ENCODE measurements around the gene BCO2.

Gene BCO2

DNA sequence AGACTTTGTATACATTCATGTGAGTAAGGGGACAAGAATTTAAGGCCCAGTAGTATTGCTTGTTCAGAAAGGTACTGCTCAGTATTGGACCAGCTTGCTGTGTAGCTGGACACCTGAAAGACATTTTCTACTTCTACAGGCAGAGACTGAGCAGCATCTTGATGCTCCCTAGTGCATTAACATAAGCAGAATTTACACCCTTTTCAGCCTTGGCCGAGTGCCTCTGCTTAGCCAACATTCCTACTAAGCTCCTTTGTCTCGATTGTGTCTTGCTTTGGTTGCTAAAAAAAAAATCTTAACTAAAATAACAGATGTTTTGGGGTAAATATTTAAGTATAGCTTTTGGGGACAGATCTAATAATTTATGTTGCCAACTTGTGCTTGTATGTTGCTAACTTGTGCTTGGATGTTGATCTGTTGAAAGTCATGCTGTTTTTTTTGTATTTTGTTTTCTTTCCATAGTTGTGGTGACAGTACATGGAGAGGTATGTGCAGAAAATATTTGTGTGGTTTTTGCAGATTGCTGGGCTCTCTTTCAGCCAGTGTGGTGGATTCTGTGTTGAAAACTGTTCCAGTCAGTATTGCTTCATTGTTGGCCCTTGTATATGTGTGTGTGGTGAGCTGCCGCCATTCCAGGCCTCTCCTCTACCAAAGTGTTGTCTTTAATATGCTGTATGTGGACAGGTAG, 54.6 kb downstream of the BCO2 start:
- H3K4me3 ChIP-seq (ENCODE audit: low read length), result no peak overlapping the region
- TF ChIP-seq ZNF274 (IDR thresholded peaks at IDR 0.05; ENCODE audit: low read depth, low read length), result no peak

DNA sequence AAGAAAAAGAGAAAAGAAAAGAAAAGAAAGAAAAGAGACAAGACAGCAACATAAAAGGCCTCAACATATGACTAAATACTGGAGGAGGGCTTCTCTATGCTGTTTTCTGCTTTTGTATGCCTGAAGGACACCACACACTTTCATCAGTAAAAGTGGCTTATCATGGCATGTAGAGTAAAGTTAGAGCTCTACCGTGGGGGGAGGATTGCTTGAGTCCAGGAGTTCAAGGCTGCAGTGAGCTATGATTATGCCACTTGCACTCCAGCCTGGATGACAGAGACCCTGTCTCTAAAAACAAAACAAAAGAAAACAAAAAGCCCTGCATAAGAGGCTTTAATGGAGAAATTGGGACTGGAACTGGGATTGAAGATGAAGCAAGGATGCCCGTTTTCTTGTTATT, 56.6 kb downstream of the BCO2 start:
- TF ChIP-seq ZNF274 (IDR thresholded peaks at IDR 0.05; ENCODE audit: low read depth, low read length), result no peak
- H3K4me3 ChIP-seq (ENCODE audit: low read length), result no peak overlapping the region

DNA sequence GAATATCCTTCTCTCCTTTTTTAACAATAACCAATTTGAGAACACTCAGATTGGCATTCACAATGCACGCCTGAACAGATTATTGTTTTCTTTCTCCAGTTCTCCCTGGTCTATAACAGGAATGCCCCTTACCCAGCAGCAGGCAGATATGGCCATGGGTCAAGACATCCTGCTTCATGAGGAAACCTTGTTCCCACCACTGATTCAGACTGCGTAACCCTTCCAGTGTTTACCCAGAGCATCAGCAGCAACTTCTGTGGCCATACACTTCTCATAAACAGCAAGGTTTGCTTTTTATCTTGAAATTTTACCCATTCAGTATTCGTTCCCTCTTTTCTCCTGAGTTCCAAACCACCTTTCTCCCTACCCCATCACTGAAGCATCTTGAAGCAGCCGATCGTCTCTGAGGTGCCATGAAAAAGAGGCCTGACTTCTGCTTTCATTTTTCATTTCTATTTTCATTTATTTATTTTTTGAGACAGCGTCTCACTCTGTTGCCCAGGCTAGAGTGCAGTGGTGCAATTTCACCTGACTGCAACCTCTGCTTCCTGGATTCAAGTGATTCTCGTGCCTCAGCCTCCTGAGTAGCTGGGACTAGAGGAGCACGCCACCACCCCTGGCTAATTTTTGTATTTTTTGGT, 60.6 kb downstream of the BCO2 start:
- TF ChIP-seq ZNF274 (IDR thresholded peaks at IDR 0.05; ENCODE audit: low read depth, low read length), result no peak
- H3K4me3 ChIP-seq (ENCODE audit: low read length), result no peak overlapping the region

DNA sequence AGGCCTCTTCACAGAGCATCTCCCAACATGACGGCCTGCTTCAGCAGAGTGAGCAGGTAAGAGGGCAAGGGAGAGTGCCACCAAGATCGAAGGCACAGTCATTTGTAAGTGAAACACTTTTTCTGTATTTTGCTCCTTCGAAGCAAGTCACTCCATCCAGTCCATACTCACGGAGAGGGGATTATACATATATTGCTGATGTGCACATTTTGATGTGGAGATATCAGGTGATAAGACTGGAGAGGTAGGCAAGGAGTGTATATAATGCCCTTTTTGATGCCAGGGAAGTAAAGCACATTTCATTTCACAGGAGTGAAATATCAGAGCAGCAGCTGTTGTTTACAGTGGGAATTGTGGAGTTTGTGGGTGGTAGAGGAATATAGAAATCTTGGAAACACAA, 62.1 kb downstream of the BCO2 start:
- no peak overlapping the region for H3K4me3 ChIP-seq (ENCODE audit: low read length)
- TF ChIP-seq ZNF274 (IDR thresholded peaks at IDR 0.05; ENCODE audit: low read depth, low read length), result no peak

DNA sequence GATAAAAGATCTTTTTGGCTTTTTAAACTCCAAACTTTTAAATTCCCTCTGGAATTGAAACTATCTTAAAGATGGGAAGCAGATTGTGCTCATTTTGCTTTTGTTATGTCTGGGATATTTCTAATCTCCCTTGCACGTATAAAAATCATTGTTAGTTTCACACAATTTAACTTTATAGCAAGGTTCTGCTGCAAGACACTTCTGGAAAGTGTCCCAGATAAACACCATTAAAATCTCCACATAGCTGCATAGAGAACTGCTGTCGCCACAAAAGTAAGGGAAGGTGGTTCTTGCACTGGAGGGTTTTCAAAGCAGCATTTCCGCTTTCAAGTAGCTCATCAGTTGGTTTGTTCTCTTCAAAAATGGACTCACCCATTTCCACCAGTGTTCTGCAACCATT, 62.7 kb downstream of the BCO2 start:
- TF ChIP-seq ZNF274 (IDR thresholded peaks at IDR 0.05; ENCODE audit: low read depth, low read length), result no peak
- no peak overlapping the region for H3K4me3 ChIP-seq (ENCODE audit: low read length)

DNA sequence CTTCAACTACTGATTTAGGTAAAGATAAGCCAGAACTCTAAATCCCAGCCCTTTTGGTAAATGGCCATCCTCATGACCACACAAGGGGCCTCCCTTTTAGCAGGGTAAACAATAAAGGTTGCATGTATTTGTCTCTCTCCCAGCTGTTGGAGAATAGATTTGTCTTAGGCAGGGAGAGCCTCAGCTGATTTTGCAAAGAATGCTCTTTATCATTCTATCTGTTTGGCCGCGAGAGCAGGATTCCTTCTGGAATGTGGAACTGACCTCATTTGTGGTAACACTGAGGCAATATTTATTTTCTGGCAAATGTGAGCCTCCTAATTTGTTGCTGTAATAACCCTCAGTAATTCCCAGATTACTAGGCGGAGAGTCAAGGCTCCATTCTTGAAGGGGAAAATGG, 66.2 kb downstream of the BCO2 start:
- H3K4me3 ChIP-seq (ENCODE audit: low read length), result no peak overlapping the region
- no peak for TF ChIP-seq ZNF274 (IDR thresholded peaks at IDR 0.05; ENCODE audit: low read depth, low read length)

DNA sequence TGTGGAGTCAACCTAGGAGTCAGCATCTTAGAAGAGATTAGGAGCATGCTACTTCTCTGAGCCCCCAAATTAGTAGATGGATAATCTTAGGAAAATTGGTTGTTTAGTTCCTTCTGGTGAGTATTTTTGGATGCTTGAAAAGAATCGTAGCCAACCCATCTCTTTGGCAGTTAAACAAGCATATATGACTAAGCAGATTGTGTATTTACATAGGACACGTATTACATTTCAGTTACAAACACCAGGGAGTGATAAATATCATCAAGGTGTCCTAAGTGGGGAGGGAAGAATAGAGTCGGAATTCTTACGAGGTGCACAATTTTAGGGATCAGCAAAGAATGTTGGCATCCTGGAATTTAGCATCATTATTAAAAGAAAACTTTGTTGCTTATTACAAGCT, 71.9 kb downstream of the BCO2 start:
- TF ChIP-seq ZNF274 (IDR thresholded peaks at IDR 0.05; ENCODE audit: low read depth, low read length), result no peak
- no peak overlapping the region for H3K4me3 ChIP-seq (ENCODE audit: low read length)

DNA sequence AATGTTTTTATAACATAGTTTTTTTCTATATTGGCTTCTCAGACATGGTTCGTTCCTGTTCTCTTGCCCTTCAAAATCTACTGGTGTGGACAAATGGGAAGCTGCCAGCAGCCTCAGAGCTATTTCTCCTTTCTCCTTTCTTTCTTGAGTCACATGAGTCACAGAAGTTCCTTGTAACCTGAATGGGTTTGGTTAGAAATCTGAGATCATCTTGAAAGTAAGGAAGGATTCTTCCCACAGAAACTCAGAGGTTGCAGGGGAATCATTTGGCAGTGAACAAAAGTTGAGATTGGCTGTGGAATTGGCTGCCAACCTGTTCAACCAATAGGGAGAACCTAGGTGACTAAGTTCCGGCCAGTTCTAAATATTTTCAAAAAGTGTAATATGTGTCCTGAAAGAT, 72.9 kb downstream of the BCO2 start:
- TF ChIP-seq ZNF274 (IDR thresholded peaks at IDR 0.05; ENCODE audit: low read depth, low read length), result no peak
- H3K4me3 ChIP-seq (ENCODE audit: low read length), result no peak overlapping the region

DNA sequence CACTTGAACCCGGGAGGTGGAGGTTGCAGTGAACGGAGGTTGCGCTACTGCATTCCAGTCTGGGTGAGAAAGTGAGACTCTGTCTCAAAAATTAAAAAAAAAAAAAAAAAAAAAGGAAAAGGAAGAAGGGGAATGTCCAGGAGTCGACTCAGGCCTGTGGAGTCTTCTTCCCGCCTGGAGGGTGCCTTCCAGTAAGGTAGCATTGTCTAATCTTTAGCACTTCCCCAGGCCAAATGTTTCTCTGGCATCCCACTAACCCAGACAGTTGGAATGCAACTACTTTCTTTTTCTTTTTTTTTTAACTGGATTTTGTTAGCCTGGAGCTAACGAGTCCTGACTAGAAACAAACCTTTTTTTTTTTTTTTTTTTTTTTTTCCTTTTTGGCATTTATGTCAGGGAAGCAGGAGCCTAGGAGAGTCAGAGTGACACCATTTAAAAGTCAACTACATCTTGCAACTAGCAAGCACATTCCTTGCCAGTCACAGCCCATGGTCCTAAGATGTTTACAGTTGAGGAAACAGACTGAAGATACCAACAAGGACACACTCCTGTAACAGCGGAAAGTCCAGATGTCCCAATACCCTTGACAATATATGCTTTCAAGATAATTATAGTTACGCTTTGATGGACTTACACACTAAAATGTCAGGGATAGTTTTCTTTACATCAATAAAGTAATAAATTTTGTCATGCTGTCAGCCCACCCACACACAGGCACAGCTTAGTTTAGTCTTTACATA, 74.7 kb downstream of the BCO2 start:
- H3K4me3 ChIP-seq (ENCODE audit: low read length), result no peak overlapping the region
- no peak for TF ChIP-seq ZNF274 (IDR thresholded peaks at IDR 0.05; ENCODE audit: low read depth, low read length)

DNA sequence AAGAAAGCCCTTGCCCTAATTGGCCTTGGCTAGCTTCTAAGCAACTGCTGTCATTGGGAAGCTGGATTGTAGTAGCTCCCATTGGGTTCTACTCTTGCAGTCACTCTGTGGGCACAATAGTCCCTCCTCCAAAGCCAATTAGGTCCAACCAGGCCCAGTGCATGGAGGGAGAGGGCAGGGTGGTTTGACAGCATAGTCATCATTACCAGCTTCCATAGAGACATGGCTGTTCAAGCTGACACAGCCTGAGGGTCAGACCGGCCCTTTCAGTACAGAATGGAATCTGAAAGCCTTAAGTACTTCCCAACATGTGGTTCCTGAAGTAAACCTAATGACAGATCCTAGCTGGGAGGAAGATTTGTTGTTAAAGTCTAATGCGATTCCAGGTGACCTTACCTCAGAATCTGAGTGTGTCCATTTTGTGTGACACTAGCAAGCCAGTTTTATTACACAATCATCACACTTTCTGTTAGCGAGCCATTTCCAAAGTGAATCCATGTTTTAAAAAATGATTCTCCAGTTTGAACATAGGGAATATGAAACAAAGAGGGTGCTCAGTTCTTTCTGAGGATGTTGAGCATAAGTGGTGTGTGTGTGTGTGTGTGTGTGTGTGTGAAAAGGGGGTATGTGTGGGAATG, 78.4 kb downstream of the BCO2 start:
- TF ChIP-seq ZNF274 (IDR thresholded peaks at IDR 0.05; ENCODE audit: low read depth, low read length), result no peak

DNA sequence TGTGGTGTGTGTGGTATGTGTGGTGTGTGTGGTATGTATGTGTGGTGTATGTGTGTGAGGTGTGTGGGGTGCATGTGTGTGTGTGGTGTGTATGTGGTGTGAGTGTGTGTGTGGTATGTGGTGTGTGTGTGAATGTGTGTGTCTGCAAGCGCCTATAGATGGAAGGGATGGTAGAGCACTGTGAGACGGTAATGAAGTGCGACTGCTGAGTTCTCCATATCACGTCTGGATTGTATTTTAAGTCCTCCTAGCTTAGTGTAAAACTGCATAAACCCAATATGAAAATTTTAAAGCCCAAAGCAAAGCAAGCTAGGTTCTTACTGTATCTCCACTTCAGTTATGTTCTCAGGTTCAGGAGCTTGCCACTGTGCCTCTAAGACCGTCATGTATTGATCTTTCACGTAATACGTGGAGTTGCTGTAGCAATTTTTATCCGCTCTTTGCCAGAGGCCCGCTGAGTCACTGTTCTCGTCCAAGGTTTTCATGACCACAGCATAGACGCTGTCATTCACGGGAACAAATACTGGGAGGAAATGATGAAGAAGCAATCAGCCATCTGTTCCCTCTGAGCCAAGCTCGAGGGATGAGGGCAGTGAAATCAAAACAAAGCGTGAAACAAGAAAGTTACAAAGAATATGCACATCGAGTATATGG, 79.9 kb downstream of the BCO2 start:
- no peak overlapping the region for H3K4me3 ChIP-seq (ENCODE audit: low read length)
- TF ChIP-seq ZNF274 (IDR thresholded peaks at IDR 0.05; ENCODE audit: low read depth, low read length), result no peak

More for the DNA sequence above, 78.4 kb downstream of the BCO2 start:
- no peak overlapping the region for H3K4me3 ChIP-seq (ENCODE audit: low read length)

DNA sequence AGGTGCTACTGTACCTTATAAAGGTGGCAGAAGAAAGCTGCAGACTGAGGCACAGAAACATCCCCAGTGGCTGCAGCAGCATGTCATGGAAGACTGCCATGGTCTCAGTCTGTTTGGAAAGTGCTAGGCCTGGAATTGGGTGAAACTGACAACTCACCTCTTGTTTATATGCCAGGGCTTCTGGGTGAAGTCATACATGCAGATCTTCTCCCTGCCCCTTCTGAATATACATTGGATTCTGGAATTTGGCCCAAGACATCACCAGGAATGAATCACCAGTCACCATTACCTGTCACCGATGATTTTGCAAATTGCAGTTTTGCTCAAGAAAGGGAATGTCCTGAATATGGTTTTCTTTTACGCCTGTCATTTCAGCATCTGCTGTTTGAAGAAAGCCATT, 85.2 kb downstream of the BCO2 start, which contains the start of gene PLET1:
Gene PLET1, minus strand, starts transcription at position 371 of the 400 bp plus-strand sequence. Its CDS starts 271 bp downstream, at position 100.
- TF ChIP-seq ZNF274 (IDR thresholded peaks at IDR 0.05; ENCODE audit: low read depth, low read length), result no peak
- no peak within 1 kb of the TSS for H3K4me3 ChIP-seq (ENCODE audit: low read length)

DNA sequence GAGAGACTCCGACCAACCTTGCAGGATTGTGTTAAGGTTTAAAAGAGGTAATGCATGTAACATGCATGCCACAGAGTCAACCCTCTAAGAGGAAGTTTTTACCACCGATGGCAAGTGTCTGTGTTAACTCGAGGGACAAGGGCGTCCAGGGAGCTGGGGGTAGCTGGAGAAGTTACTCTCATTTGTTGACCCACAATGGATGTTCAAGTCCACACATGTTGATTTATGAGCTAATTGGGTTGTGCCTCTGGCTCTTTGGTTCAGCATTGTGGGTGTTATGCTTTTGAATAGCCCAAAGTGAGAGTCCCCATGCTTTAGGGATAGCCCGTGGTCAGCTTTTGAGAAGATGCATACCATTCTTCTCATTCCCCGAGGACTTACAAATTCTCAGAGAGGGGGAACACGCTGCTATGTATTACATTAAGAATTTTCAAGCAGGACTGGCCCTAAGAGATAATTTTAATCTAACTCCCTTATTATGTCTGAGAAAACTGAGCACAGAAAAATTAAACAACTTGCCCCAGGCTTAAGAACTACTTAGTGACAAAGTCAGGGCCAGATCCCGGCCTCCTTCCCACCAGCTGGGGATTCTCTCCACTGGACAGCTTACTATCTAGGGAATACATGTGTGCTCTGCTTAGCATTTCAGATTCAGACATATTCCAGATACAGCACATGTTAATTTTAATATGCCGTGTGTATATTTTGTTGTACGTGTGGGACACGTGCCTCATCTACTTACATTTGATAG, 90.5 kb downstream of the BCO2 start:
- TF ChIP-seq ZNF274 (IDR thresholded peaks at IDR 0.05; ENCODE audit: low read depth, low read length), result no peak
- no peak overlapping the region for H3K4me3 ChIP-seq (ENCODE audit: low read length)
